TTC549 (cell line): Measurements from ENCODE around the gene SNRPA.
"Not testable (repeated sequence)": the region's sequence is repeated elsewhere in the genome, so short reads cannot be mapped to it uniquely, and the experiment has no call there.

ENCODE experiments used
- FAIRE-seq: peaks from 2 replicates; lab custom pipeline; 2012; peaks lifted over from hg19 to GRCh38; lab: Jason Lieb, UNC

The SNRPA gene

DNA sequence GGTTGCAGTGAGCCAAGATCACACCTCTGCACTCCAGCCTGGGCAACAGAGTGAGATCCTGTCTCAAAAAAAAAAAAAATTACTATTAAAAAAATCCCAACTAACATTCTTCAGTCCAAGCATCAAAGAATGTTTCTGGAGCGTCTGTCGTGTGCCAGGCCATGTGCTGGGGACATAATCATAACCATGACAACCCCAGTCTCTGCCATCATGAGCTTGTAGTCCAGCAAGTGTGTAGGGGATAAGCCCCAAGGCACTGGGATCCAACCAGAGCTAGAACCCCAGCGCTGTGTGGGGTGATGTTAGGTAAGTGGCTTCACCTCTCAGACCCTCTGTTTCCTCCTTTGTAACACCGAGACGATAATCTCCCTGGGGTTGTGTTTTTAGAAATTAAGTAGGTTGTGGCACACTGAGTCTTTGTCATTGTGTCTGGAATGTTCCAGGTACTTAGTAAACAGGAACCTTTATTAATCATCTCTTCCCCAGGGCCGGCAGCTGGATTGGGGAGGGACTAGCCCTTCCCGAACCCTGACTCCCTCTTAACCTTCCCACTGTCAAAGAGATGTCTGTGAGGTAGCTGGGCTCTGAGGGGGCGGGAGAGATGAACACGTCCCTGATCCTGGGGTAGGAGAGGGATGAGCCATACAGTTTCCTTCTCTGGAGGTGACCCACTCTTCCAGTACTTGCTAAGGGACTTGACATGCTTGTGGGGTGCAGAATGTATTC, 28.9 kb upstream of the SNRPA start:
- no peak for FAIRE-seq

GRCh38 chr19:40723661-40724254, 27.2 kb upstream of the SNRPA start:
- no peak for FAIRE-seq

GRCh38 chr19:40724315-40724714, 26.7 kb upstream of the SNRPA start:
- no peak for FAIRE-seq

- no peak for FAIRE-seq
These were observed 26.1 kb upstream of the SNRPA start for GRCh38 chr19:40724855-40725254.

DNA sequence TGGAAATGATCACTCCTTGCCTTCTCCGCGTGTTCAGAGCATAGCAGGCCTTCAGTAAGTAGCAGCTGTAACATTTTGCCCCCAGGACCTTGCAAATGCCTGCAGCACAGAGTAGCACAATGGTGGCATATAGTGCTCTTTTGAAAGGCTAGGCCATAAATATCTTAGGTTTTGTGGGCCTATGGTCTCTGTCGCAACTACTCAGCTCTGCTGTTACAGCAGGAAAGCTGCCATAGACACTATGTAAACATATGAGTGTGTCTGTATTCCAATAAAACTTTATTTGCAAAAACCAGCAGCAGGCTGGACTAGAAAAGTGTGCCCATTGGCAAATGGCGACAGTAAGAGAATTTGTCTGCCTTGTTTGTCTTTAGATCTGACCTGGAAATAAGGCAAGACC, 24.7 kb upstream of the SNRPA start:
- no peak for FAIRE-seq

GRCh38 chr19:40730065-40730464, 20.9 kb upstream of the SNRPA start:
- FAIRE-seq: not testable (repeated sequence)

DNA sequence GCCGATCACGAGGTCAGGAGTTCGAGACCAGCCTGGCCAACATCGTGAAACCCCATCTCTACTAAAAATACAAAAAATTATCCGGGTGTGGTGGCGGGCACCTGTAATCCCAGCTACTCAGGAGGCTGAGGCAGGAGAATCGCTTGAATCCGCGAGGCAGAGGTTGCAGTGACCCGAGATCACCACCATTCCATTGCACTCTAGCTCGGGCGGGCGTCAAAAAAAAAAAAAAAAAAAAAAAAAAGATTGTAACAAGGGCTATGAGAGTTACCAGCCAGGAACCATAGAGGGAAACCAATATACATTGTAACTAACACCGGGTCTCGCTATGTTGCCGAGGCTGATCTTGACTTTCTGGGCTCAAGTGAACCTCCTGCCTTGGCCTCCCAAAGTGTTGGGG, 18.7 kb upstream of the SNRPA start:
- not testable (repeated sequence) for FAIRE-seq

DNA sequence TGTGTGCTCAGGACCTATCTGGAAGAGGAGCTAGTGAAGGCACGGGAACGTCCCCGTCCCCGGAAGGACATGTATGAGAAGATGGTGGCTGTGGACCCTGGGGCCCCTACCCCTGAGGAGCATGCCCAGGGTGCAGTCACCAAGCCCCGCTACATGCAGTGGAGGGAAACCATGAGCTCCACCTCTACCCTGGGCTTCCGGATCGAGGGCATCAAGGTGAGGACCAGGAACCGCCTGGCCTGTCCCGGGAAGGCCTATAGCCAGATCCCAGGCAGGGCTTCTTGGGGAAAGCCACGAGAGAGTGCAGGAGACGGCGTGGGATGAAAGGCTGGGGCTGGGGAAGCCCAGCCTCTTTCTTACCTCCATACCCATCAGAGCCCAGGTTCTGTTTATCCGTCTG, 17.9 kb upstream of the SNRPA start:
- FAIRE-seq: no peak

DNA sequence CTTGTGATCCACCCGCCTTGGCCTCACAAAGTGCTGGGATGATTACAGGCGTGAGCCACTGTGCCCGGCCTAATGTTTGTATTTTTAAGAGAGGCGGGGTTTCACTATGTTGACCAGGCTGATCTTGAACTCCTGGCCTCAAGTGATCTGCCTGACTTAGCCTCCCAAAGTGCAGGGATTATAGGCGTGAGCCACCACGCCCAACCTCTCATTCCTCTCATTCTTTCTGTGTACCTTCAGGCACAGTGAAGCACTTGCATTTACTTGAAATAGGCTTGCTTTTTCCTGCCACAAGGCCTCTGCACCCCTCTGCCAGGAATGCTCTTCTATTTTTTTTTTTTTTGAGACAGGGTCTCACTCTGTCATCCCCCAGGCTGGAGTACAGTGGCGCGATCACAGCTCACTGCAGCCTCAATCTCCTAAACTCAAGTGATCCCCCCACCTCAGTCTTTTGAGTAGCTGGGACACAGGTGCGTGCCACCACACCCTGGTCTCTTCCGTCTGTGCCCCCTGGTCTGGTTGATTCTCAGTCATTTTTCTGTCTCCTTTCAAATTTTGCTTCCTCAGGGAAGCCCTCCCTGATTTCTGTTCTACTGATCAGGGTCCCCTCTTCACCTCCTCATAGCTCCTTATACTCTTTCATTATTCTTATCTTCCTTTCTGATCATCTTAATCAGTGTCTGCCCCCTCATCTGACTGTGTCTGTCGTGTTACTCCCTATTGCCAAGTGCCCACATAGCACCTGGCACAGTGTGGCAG, 15.8 kb upstream of the SNRPA start:
- no peak for FAIRE-seq

DNA sequence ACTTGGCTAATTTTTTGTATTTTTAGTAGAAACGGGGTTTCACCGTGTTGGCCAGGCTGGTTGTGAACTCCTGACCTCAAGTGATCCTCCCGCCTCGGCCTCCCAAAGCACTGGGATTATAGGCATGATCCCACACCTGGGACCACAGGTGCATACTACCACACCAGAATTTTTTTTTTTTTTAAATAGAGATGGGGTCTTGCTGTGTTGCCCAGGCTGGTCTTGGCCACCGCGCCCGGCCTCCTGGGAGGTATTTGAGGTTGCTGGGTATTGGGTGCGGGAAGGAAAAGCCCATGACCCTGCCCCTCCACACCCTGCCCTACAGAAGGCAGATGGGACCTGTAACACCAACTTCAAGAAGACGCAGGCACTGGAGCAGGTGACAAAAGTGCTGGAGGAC, 14.3 kb upstream of the SNRPA start:
- FAIRE-seq: no peak

GRCh38 chr19:40737102-40737644, 13.8 kb upstream of the SNRPA start:
- no peak for FAIRE-seq

GRCh38 chr19:40739030-40739839, 11.8 kb upstream of the SNRPA start:
- FAIRE-seq: no peak

GRCh38 chr19:40739871-40740703, 10.9 kb upstream of the SNRPA start:
- FAIRE-seq: no peak

GRCh38 chr19:40740747-40741146, 10.3 kb upstream of the SNRPA start:
- FAIRE-seq: no peak

- no peak for FAIRE-seq
These were observed 9.2 kb upstream of the SNRPA start for GRCh38 chr19:40741527-40742390.

- FAIRE-seq: no peak
These were observed 8.5 kb upstream of the SNRPA start for GRCh38 chr19:40742477-40742876.

GRCh38 chr19:40742886-40743285, 8.1 kb upstream of the SNRPA start:
- FAIRE-seq: no peak

DNA sequence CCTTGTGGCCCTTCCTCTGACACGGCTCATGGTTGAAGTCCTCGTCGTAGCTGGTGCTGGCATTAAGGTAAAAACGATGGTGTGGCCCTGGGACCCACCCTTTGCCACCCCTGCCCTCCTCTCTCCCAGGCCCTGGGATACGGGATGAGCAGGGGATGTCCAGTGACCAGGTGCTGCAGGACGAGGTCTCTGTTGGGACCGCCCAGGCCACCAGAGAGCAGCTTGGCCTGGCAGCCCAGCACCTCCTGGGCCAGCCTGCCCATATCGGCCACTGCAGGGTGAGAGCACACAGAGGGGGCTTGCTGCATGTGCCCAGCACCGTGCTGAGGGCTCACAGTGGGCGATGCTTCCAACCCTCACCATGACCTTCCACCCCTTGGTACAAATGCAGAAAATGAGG, 7.1 kb upstream of the SNRPA start:
- no peak for FAIRE-seq

GRCh38 chr19:40744554-40745401, 6.2 kb upstream of the SNRPA start:
- no peak for FAIRE-seq

GRCh38 chr19:40745402-40745780, 5.6 kb upstream of the SNRPA start:
- no peak for FAIRE-seq
